Small intestine (tissue), 7 donors: Measurements from ENCODE around the gene CFAP97D2. TPM values are rescaled to one million over a fixed set of nuclear protein-coding genes. Genes with fewer than 3 reads are reported as not detected.
"Not testable (repeated sequence)": the region's sequence is repeated elsewhere in the genome, so short reads cannot be mapped to it uniquely, and the experiment has no call there.

Source experiments
- DNase-seq, 2 donors: peaks; one replicate each; pipeline versions ENCODE4 v3.0.0 to v3.0.0-alpha.2; 2013
- FAIRE-seq: peaks from 2 replicates; lab custom pipeline; 2012; peaks lifted over from hg19 to GRCh38; lab: Jason Lieb, UNC
- H3K27ac ChIP-seq, 3 donors: one replicate each; pipeline ENCODE4 v1.5.1; 2013; ENCODE audit warnings: low read length in 2 of 3, mild to moderate bottlenecking in 2 of 3, control low read depth in 1 of 3, inconsistent platforms in 1 of 3, low read depth in 1 of 3, moderate library complexity in 1 of 3
- H3K27me3 ChIP-seq, 3 donors: one replicate each; pipeline ENCODE4 v1.6.1; 2013; ENCODE audit warnings: low read length in 3 of 3, inconsistent platforms in 1 of 3; ENCODE audit not compliant: control insufficient read depth in 3 of 3, insufficient read depth in 3 of 3
- H3K36me3 ChIP-seq, 3 donors: one replicate each; pipeline ENCODE4 v1.6.1; 2013; ENCODE audit warnings: low read length in 3 of 3, inconsistent platforms in 1 of 3, low read depth in 1 of 3, mild to moderate bottlenecking in 1 of 3, moderate library complexity in 1 of 3; ENCODE audit not compliant: control insufficient read depth in 3 of 3, insufficient read depth in 2 of 3
- H3K4me1 ChIP-seq, 3 donors: one replicate each; pipeline ENCODE4 v1.6.1; 2013; ENCODE audit warnings: low read length in 2 of 3, inconsistent platforms in 1 of 3, low read depth in 1 of 3, mild to moderate bottlenecking in 1 of 3, moderate library complexity in 1 of 3; ENCODE audit not compliant: control insufficient read depth in 3 of 3, insufficient read depth in 2 of 3
- H3K4me3 ChIP-seq, 3 donors: one replicate each; pipeline ENCODE4 v1.5.1; 2013; ENCODE audit warnings: low read length in 3 of 3, control low read depth in 1 of 3, inconsistent platforms in 1 of 3, low read depth in 1 of 3, mild to moderate bottlenecking in 1 of 3, moderate library complexity in 1 of 3
- H3K9me3 ChIP-seq, 2 donors: one replicate each; pipeline ENCODE4 v1.6.1; 2013; ENCODE audit warnings: low read depth in 1 of 2, low read length in 1 of 2; ENCODE audit not compliant: control insufficient read depth in 2 of 2, insufficient read depth in 1 of 2
- WGBS, 3 donors: extraction: QIAGEN DNeasy Blood & Tissue Kit; methylation state at CpG; one replicate each; pipeline ENCODE4 v1.1.7; 2013; 5-methylcytosine and 5-hydroxymethylcytosine counted together
- polyA plus RNA-seq, 4 donors: library from polyadenylated mRNA; stranded (reverse) in 3 of 4; unstranded in 1 of 4; fragments of 200-250 nt in 3 of 4; fragments of 120-200 nt in 1 of 4; gene quantifications; one replicate each; pipeline versions ENCODE4 v1.2.1 to v1.2.3, GENCODE V29; 2013
- donor health status: healthy with polysubstance abuse.
- donor health status: control.
- donor health status: control.
- donor health status: Bipolar disorder and iron deficiency.
- donor health status: healthy.

The CFAP97D2 gene
- polyA plus RNA-seq, 4 donors, result not detected

GRCh38 chr13:114260814-114261213 lies 81.8 kb downstream of the CFAP97D2 start:
- no peak for FAIRE-seq
- 86 to 98% (median 91%) methylated on average over 3 of the region's 3 CpGs for WGBS, 3 donors

GRCh38 chr13:114261328-114261965 lies 82.4 kb downstream of the CFAP97D2 start:
- Histone ChIP-seq H3K4me1 (no peaks in the 10 kb centered on the region), H3K9me3 (no peaks in the 10 kb centered on the region), H3K27ac (no peak overlapping the region), H3K27me3 (no peaks in the 10 kb centered on the region), H3K4me3 (no peak overlapping the region), H3K36me3 (peaks cover 20 to 59% (median 25%) of the 10 kb centered on the region in 3 donors)
- DNase-seq, result no peak
- no peak for FAIRE-seq
- WGBS, 3 donors, result 72 to 82% (median 79%) methylated on average over 3 of the region's 3 CpGs

More at GRCh38 chr13:114260814-114261213, 81.8 kb downstream of the CFAP97D2 start:
- DNase-seq, result no peak
- Histone ChIP-seq H3K4me1 (no peaks in the 10 kb centered on the region), H3K9me3 (no peaks in the 10 kb centered on the region), H3K27me3 (no peaks in the 10 kb centered on the region), H3K4me3 (no peak overlapping the region), H3K27ac (no peak overlapping the region), H3K36me3 (peaks cover 17 to 53% (median 25%) of the 10 kb centered on the region in 3 donors)

- H3K4me3 ChIP-seq, result no peak overlapping the region
- no peak for FAIRE-seq
- H3K4me1 ChIP-seq, result no peaks in the 10 kb centered on the region
Observed at GRCh38 chr13:114263578-114263977, 84.5 kb downstream of the CFAP97D2 start.

GRCh38 chr13:114264313-114264712 lies 85.3 kb downstream of the CFAP97D2 start:
- WGBS, 3 donors, result 94 to 98% (median 97%) methylated on average over 13 of the region's 13 CpGs
- H3K9me3 ChIP-seq, DNase-seq, H3K4me3 ChIP-seq, H3K27ac ChIP-seq, H3K4me1 ChIP-seq, FAIRE-seq, H3K27me3 ChIP-seq: not testable (repeated sequence)
- H3K36me3 ChIP-seq, result peaks cover 18 to 68% (median 20%) of the 10 kb centered on the region in 3 donors

More at GRCh38 chr13:114263578-114263977, 84.5 kb downstream of the CFAP97D2 start:
- Histone ChIP-seq H3K36me3 (peaks cover 18 to 67% (median 23%) of the 10 kb centered on the region in 3 donors), H3K27me3 (no peaks in the 10 kb centered on the region), H3K9me3 (peaks cover 0 to 3% of the 10 kb centered on the region in 2 donors), H3K27ac (no peak overlapping the region)
- 68 to 82% (median 69%) methylated on average over 5 of the region's 5 CpGs for WGBS, 3 donors
- DNase-seq, result no peak

GRCh38 chr13:114264886-114265611 lies 86.0 kb downstream of the CFAP97D2 start:
- Histone ChIP-seq H3K27ac (no peak overlapping the region), H3K27me3 (no peaks in the 10 kb centered on the region), H3K4me1 (no peaks in the 10 kb centered on the region), H3K9me3 (peaks cover 0 to 9% of the 10 kb centered on the region in 2 donors), H3K36me3 (peaks cover 16 to 72% (median 17%) of the 10 kb centered on the region in 3 donors), H3K4me3 (no peak overlapping the region)
- WGBS, 3 donors, result 89 to 96% (median 91%) methylated on average over 8 of the region's 8 CpGs
- no peak for DNase-seq
- FAIRE-seq, result no peak

GRCh38 chr13:114266241-114266640 lies 87.2 kb downstream of the CFAP97D2 start:
- no peak overlapping the region for H3K27ac ChIP-seq
- H3K4me3 ChIP-seq, result no peak overlapping the region
- H3K36me3 ChIP-seq, result peaks cover 10 to 71% (median 13%) of the 10 kb centered on the region in 3 donors
- DNase-seq (no peak), FAIRE-seq (no peak)
- WGBS, 3 donors, result 93 to 98% (median 96%) methylated on average over 5 of the region's 5 CpGs
- no peaks in the 10 kb centered on the region for H3K4me1 ChIP-seq
- H3K9me3 ChIP-seq, result peaks cover 0 to 9% of the 10 kb centered on the region in 2 donors
- H3K27me3 ChIP-seq, result no peaks in the 10 kb centered on the region

- Histone ChIP-seq H3K27me3 (no peaks in the 10 kb centered on the region), H3K4me1 (no peaks in the 10 kb centered on the region), H3K9me3 (peaks cover 0 to 9% of the 10 kb centered on the region in 2 donors), H3K36me3 (peaks cover 13 to 64% (median 17%) of the 10 kb centered on the region in 3 donors), H3K4me3 (no peak overlapping the region), H3K27ac (peak overlapping the region in 1 of 3 donors; percentile 5)
- DNase-seq (no peak), FAIRE-seq (no peak)
- 82 to 93% (median 82%) methylated on average over 6 of the region's 6 CpGs for WGBS, 3 donors
Observed at GRCh38 chr13:114268344-114269280, 89.6 kb downstream of the CFAP97D2 start.
